HG02840 (cell line): ENCODE data around the gene PLAC8.
"Not testable (repeated sequence)": the region's sequence is repeated elsewhere in the genome, so short reads cannot be mapped to it uniquely, and the experiment has no call there.

ENCODE experiments used
- ATAC-seq: cut with Tn5 transposase; IDR thresholded peaks from one replicate; pipeline ENCODE4 v1.9.1; 2021; ENCODE audit warnings: mild to moderate bottlenecking, moderate library complexity, moderate number of reproducible peaks; ENCODE audit not compliant: unreplicated experiment, low FRiP score

PLAC8 gene

DNA sequence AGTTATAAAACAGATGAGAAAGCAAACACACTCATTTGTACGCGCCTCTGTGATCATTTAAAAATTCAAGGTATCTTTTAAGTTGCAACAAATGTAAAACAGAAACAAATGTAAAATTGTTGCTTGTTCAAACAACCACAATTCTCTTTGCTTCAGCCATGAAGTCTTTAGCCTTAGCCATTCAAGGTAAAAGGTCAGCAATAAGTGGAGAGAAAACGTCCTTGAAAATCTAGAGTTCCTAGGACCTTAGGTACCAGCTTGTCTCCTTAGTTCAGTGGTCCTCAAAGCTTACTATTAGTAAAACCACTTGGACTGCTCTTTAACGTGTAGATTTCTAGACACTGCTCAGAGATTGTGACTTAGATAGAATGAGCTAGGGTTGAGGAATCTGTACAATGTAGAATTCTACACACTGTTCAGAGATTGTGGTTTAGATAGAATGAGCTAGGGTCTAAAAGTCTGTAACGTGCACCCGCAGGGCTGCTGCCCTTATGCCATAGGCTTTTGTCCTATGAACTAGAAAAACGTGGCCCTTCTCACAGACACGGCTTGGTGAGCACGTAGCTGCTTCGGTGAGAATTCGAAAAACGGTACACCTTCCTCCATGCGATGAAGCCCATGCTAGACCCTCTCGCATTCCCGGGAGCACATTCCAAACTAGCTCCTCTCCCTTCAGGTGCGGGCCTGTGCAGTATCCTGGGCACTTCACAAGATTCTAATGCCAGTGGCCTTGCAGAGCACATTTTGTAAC is 1.7 kb downstream of the PLAC8 start:
- no peak for ATAC-seq

DNA sequence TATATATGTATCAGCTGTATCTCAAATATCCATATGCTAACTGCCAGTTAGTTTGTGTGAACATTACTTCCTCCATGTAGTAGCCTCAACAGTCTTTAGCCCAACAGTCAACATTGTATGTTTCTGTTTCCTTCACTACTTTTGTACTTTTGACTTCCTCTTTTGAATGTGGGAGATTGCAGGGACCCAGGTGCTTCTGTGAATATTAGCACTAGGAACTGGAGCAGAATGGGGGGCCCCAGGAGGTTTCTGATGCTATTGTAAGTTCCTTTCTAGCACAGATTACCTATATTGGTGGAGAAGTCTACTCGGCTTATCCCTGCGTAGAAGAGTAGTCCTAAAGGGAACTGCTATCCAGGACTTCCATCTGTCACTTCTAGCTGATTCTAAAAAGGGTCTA is 2.3 kb downstream of the PLAC8 start:
- no peak for ATAC-seq

GRCh38 chr4:83111751-83112141 is 2.8 kb downstream of the PLAC8 start:
- not testable (repeated sequence) for ATAC-seq

DNA sequence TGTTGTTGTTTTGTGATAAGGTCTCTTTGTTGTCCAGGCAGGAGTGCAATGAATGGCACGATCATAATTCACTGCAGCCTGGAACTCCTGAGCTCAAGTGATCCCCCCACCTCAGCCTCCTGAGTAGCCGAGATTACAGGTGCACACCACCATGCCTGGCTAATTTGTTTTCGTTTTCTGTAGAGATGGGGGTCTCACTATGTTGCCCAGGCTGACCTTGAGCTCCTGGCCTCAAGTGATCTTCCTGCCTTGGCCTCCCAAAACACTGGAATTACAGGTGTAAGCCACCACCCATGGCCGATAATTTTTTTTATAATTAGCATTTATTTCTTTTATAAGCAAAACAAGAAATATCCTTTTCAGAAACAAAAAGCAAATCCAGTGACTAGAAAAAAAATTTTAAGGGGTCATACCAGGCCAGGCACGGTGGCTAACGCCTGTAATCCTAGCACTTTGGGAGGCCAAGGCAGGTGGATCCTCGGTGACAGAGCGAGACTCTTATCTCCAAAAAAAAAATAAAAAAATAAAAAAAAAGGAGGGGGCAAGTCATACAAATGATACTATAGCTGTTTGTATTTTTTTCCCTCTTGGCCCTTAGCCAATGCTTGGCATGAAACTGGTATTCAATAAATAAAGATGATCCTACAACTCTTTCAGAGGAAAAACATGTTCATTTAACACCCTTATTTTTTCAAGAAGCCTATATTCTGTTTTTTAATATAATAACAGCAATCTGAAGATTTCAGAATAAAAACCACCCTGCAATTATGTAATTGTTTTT is 3.4 kb downstream of the PLAC8 start:
- no peak for ATAC-seq

DNA sequence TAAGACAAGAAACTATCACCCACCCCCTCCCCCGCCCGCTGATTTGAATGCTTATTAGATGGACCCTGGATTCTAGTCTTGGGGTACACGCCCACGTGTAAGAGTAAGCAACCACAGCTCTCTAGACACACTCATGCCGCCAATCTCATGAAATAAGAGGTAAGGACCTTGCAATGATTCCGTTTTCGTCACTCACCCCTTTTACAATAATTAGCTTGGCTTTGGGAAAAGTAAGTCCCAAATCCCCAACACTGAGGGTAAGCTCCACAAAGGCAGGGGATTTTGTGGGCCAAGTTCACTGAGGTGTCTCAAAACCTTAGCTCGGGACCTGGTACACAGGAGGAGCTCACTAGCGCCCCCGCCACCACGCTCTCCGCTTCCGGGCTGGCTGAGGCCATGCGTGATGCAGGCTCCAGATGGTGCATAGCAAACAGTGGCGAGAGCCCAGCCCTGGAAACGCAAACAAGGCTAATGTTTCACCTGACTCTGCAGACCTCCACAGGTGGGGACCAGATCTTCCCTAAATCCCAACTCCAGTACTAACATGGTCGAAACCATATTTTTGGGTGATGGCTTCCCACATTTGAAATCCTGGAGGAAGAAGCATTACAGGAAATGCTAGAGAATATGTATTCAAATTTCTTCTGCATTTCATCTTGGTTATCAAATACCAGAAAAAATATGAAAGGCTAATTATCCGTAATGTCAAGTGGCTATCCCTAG is 4.1 kb downstream of the PLAC8 start:
- peak; percentile 66 for ATAC-seq

- peak; percentile 22 for ATAC-seq
These were observed 4.9 kb downstream of the PLAC8 start for GRCh38 chr4:83109480-83110222.

DNA sequence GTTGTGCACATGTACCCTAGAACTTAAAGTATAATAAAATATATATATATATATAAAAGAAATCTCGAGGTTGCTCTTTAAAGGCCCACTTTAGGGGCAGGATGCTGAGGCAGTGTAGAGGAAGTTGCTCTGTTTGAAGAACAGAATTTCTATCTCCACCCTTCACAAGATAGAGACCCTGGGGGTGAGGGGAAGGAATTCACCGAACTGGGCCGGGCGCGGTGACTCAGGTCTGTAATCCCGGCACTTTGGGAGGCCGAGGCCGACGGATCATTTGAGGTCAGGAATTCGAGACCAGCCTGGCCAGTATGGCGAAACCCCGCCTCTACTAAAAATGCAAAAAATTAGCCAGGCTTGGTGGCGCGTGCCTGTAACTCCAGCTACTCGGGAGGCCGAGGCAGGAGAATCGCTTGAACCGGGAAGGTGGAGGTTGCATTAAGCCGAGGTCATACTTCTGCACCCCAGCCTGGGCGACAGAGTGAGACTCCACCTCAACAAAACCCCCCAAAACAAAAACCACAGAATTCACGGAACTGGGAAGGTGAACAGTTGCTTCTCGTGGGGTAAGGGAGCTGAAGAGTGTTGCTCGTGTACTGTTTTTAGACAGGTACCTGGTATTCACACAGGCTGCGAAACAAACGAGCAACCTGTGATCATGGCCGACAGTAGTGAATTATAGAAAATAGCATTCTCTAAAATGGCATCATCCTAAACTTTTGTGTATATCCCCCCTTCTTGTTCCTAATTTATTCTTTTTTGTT is 6.2 kb downstream of the PLAC8 start:
- no peak for ATAC-seq

- ATAC-seq, result no peak
These were observed 6.9 kb downstream of the PLAC8 start for GRCh38 chr4:83107631-83108030.

GRCh38 chr4:83104991-83105390 is 9.5 kb downstream of the PLAC8 start:
- no peak for ATAC-seq

- no peak for ATAC-seq
These were observed 18.1 kb downstream of the PLAC8 start for GRCh38 chr4:83096397-83096796.

DNA sequence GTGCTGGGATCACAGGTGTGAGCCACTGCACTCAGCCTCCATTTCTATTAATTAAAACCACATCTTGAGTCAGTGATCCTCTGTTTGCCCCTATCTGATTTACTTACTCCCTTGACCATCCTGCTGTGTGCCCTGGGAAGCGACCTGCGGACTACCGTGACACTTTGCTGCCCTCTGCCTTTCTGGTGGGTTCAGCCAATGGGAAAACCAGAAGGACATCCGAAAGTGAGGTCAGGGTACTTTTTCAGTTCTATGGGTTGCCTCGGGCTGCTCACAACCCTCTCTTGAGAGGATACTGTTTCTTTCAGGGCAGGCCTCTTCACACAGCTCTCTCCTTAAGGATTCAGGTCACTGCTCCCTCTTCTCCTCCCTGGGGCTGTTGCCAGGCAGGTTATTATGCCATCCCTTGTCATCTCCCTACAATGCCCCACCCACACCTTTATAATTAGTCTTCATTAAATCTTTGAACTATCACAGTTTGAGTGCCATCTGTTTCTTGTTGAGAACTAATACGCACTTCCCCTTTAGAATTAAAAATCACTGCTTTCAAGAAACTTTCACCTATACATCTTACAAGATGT is 21.4 kb downstream of the PLAC8 start:
- no peak for ATAC-seq

- ATAC-seq, result no peak
These were observed 24.9 kb downstream of the PLAC8 start for GRCh38 chr4:83089410-83090157.

DNA sequence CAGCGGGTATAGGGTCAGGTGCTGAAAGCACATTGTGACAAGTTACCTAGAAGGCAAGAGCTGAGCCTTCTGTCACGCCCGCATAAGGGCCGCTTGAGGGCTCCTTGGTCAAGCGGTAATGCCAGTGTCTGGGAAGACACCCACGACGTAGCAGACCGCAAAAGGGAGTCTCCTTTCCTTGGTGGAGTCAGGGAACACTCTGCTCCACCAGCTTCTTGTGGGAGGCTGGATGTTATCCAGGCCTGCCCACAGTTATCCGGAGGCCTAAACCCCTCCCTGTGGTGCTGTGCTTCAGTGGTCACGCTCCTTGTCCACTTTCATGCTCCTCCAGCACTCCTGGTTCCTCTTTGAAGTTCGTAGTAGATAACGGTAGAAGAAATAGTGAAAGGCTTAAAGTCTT is 29.6 kb downstream of the PLAC8 start:
- ATAC-seq, result not testable (repeated sequence)

DNA sequence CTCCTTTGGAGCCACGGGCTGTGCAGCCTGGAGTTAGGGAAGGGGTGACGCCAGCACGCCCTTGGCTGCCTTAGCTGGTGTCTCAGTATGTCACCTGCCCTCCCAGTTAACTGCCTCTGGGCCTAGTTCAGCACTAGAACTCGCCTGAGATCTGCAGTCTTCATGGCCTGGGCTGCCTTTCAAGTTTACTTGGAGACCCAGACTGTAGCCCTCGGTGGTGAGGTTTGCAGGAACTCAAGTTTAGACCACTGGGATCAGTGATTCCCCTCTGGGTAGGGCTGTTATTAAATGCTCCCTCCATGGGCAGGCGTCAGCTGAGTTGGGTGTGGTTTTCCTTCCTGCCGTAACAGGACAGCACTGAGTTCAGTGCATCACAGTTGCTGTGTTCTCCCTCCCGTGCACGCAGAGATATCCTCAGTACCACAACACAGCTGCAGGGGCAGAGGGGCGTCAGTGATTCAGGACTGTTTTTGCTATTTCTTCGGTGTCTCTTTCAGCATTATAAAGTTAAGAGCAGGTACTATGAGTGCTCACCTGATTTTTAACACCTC is 30.5 kb downstream of the PLAC8 start:
- ATAC-seq, result no peak

- no peak for ATAC-seq
These were observed 31.8 kb downstream of the PLAC8 start for GRCh38 chr4:83082777-83083176.

DNA sequence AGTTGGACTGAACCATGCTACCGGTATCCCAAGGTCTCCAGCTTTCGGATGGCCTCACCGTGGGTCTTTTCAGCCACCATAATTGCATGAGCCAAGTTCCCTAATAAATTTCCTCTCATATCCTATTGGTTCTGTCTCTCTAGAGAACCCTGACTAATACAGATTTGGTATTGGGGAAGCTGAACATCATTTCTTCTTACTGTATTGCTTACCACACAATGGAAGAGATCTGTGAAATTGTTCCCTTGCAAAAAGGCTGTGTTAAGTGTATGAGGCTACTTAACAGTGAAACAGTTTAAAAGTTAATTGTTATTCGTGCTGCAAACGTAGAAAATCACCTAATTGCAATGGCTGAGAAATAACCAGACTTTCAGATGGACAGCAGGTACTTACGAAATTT is 34.0 kb downstream of the PLAC8 start:
- ATAC-seq, result no peak

DNA sequence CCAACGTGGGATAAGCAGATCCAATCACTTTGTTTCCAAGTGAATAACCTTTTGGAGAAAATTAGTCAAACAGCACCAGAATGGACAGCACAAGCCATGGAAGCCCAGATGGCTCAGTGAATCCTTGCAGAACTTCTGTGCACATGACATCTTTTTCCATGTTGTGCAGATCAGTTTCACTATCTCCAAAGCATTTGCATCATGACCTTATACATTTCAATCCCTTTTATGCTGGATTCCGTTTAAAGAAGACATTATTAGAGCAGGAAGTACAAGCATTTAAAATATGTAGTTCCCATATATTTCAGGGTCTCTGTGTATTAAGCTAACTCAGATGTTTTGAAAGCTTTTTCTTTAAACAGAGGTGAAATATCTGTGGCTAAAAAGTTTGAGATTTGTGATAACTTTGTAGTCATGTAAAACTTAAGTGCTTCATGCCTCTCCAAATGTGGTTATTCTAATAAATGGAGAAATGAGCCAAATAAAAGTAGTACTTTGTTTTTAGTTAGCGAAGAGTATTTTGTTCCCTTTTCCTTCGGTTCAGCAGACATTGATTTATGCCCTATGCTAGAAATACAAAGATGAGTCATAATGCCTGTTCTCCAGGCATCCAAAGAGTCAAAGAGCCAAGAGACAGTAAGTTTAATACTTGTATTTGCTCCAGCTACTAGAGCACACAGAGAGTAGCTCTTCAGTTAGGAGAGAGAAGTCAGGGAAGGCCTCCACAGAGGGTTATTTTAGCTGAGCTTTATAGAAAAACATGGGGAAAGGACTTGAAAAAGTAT is 39.0 kb downstream of the PLAC8 start:
- no peak for ATAC-seq

- ATAC-seq, result not testable (repeated sequence)
These were observed 39.7 kb downstream of the PLAC8 start for GRCh38 chr4:83074783-83075182.
